CD4-positive, alpha-beta T cell (primary cell): ENCODE data around the gene CIB4. TPM values are rescaled to one million over a fixed set of nuclear protein-coding genes. Genes with fewer than 3 reads are reported as not detected.

ENCODE experiments used
- ATAC-seq: fragments of 200-7000 bp; cut with Tn5 transposase; one replicate; pipeline ENCODE4 v1.10.0; 2022; ENCODE audit warnings: mild to moderate bottlenecking; ENCODE audit not compliant: poor library complexity
- CTCF ChIA-PET: fragments of 350-600 bp; sonication (Branson Sonifier 250); formaldehyde crosslinking; loops from one replicate; lab custom pipeline; 2021; ENCODE audit warnings: antibody characterized with exemption, inconsistent platforms; lab: Charles Lee
- POLR2A ChIA-PET: fragments of 350-600 bp; sonication (Branson Sonifier 250); formaldehyde crosslinking; loops from one replicate; lab custom pipeline; 2021; ENCODE audit warnings: antibody characterized with exemption, inconsistent platforms; lab: Charles Lee
- DNase-seq, 14 experiments: peaks; one replicate each; pipeline ENCODE4 v3.0.0-alpha.2; 2013 to 2020; ENCODE audit warnings: mixed read lengths in 2 of 14
- H3K27ac ChIP-seq, 2 donors: one replicate each; pipeline versions ENCODE4 v1.5.1 to v1.7.0; 2013; ENCODE audit warnings: low read length in 2 of 2, low read depth in 1 of 2, mild to moderate bottlenecking in 1 of 2
- H3K27me3 ChIP-seq, 2 experiments: 1 replicate in 1 of 2; 2 replicates in 1 of 2; pipeline versions ENCODE4 v1.6.1 to v1.7.0; 2013; ENCODE audit warnings: low read length in 2 of 2, control low read depth in 1 of 2, mild to moderate bottlenecking in 1 of 2, moderate library complexity in 1 of 2; ENCODE audit not compliant: insufficient read depth in 2 of 2, control insufficient read depth in 1 of 2
- H3K36me3 ChIP-seq: one replicate; pipeline ENCODE4 v1.6.1; 2013; ENCODE audit warnings: low read length, control low read depth; ENCODE audit not compliant: insufficient read depth
- H3K4me1 ChIP-seq: one replicate; pipeline ENCODE4 v1.6.1; 2013; ENCODE audit warnings: low read length, control low read depth; ENCODE audit not compliant: insufficient read depth
- H3K4me3 ChIP-seq: one replicate; pipeline ENCODE4 v1.5.1; 2013; ENCODE audit warnings: mild to moderate bottlenecking, low read length, moderate library complexity
- H3K9me3 ChIP-seq, 2 experiments: 1 replicate in 1 of 2; 2 replicates in 1 of 2; pipeline versions ENCODE4 v1.6.1 to v1.7.0; 2013; ENCODE audit warnings: low read length in 2 of 2, mild to moderate bottlenecking in 2 of 2, control low read depth in 1 of 2, moderate library complexity in 1 of 2; ENCODE audit not compliant: control insufficient read depth in 1 of 2, insufficient read depth in 1 of 2
- H3K27ac Mint-ChIP-seq: one replicate; pipeline ENCODE4 v1.8.0; 2020; ENCODE audit warnings: mixed read lengths
- H3K27me3 Mint-ChIP-seq: one replicate; pipeline ENCODE4 v1.8.0; 2021; ENCODE audit warnings: mixed read lengths
- H3K36me3 Mint-ChIP-seq: one replicate; pipeline ENCODE4 v1.8.0; 2021; ENCODE audit warnings: low read depth, mixed read lengths
- H3K4me1 Mint-ChIP-seq: one replicate; pipeline ENCODE4 v1.8.0; 2021; ENCODE audit warnings: low read depth, mixed read lengths
- H3K4me3 Mint-ChIP-seq: one replicate; pipeline ENCODE4 v1.8.0; 2020; ENCODE audit warnings: mild to moderate bottlenecking, mixed read lengths
- H3K9me3 Mint-ChIP-seq: one replicate; pipeline ENCODE4 v1.8.0; 2020; ENCODE audit warnings: mixed read lengths
- intact Hi-C, 2 experiments: fragments of 100-400 bp; cut with DNase I in 1 of 2; cut with micrococcal nuclease in 1 of 2; formaldehyde crosslinking; loops; one replicate each; pipeline versions ENCODE4 v1.15.1 to v1.9.0; 2023 to 2025; cut with DNase I, micrococcal nuclease
- total RNA-seq, 174 experiments: library from RNA in 2 of 174; stranded (reverse) in 2 of 174; gene quantifications; one replicate each; pipeline ENCODE4 v1.2.3 and lab custom pipeline; 2021 to 2026
- TF ChIP-seq, protein P1 (sequence below): fragments of 200-600 bp; IDR thresholded peaks from one replicate; pipeline ENCODE4 v1.8.0; 2022; ENCODE audit warnings: antibody characterized with exemption, mild to moderate bottlenecking

The CIB4 gene
- total RNA-seq, 2 experiments from 2014 or later = not detected

GRCh38 chr2:26580151-26580550, 61.0 kb downstream of the CIB4 start:
- ChIA-PET CTCF (no interaction called here), POLR2A (no interaction called here)
- Histone ChIP-seq H3K27ac (no peak overlapping the region), H3K9me3 (no peaks in the 10 kb centered on the region), H3K36me3 (no peaks in the 10 kb centered on the region), H3K27me3 (peaks cover 11 to 12% of the 10 kb centered on the region in 2 experiments), H3K4me3 (no peak overlapping the region), H3K4me1 (peaks cover 4% of the 10 kb centered on the region)
- Mint-ChIP-seq H3K4me3 (no peak overlapping the region), H3K27me3 (peaks cover 28% of the 10 kb centered on the region), H3K27ac (no peak overlapping the region), H3K9me3 (no peaks in the 10 kb centered on the region), H3K4me1 (no peaks in the 10 kb centered on the region), H3K36me3 (no peaks in the 10 kb centered on the region)
- ATAC-seq = no peak
- TF ChIP-seq, protein P1, sequence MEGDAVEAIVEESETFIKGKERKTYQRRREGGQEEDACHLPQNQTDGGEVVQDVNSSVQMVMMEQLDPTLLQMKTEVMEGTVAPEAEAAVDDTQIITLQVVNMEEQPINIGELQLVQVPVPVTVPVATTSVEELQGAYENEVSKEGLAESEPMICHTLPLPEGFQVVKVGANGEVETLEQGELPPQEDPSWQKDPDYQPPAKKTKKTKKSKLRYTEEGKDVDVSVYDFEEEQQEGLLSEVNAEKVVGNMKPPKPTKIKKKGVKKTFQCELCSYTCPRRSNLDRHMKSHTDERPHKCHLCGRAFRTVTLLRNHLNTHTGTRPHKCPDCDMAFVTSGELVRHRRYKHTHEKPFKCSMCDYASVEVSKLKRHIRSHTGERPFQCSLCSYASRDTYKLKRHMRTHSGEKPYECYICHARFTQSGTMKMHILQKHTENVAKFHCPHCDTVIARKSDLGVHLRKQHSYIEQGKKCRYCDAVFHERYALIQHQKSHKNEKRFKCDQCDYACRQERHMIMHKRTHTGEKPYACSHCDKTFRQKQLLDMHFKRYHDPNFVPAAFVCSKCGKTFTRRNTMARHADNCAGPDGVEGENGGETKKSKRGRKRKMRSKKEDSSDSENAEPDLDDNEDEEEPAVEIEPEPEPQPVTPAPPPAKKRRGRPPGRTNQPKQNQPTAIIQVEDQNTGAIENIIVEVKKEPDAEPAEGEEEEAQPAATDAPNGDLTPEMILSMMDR = no peak
- intact Hi-C loops = no loop called here
- peak in 1 of 14 experiments; percentile 8 for DNase-seq

GRCh38 chr2:26579723-26580040, 61.5 kb downstream of the CIB4 start:
- Histone ChIP-seq H3K4me1 (peaks cover 4% of the 10 kb centered on the region), H3K36me3 (no peaks in the 10 kb centered on the region), H3K4me3 (no peak overlapping the region), H3K9me3 (no peaks in the 10 kb centered on the region), H3K27me3 (peaks cover 11% of the 10 kb centered on the region in 2 experiments), H3K27ac (no peak overlapping the region)
- H3K36me3 Mint-ChIP-seq = no peaks in the 10 kb centered on the region
- H3K4me3 Mint-ChIP-seq = no peak overlapping the region
- H3K27ac Mint-ChIP-seq = no peak overlapping the region
- intact Hi-C loops = loop anchor here (2.0 to 10.0 kb wide), 5 partner anchors 342 to 629 kb away; no protein-coding TSS in a partner anchor
- H3K27me3 Mint-ChIP-seq = peaks cover 28% of the 10 kb centered on the region
- no peaks in the 10 kb centered on the region for H3K4me1 Mint-ChIP-seq
- DNase-seq (peak in 1 of 14 experiments; percentile 1), ATAC-seq (no peak)
- ChIA-PET POLR2A (no interaction called here), CTCF (no interaction called here)
- TF ChIP-seq, protein P1 = no peak
- H3K9me3 Mint-ChIP-seq = no peaks in the 10 kb centered on the region

DNA sequence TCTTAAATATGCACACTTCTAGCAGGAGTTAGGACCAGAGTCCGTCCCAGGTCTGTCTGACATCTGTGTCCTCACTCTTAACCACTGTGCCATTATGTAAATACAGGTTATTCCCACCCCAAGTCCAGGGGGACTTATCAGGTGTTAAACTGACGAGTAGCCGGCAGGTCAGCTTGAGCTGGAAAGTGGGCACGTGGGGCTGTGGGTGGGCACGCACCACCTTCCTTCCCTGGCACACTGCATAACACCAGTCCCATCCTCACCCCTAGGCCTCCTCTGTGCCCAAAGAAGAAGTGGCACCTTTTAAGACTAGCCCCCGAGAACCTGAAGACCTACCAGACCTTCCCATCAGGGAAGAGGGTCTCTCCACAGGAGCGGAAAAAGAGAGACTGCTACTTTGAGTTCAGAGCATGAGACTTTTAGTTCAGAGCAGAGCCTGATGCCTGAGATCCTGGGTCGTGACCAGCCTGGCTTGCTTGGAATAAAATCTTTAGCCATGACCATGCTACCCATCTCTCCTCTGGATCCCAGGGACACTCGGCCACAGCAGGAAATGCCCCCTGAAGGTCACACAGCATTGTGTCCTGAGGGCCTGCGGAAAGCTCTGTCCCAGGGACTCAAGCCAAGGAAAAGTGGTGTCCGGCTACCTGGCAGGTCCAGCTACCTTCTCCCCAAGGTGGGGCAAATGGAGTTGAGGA, 62.0 kb downstream of the CIB4 start:
- no peak for DNase-seq
- Histone ChIP-seq H3K9me3 (no peaks in the 10 kb centered on the region), H3K4me3 (no peak overlapping the region), H3K27me3 (peaks cover 11% of the 10 kb centered on the region in 2 experiments), H3K27ac (no peak overlapping the region), H3K36me3 (no peaks in the 10 kb centered on the region), H3K4me1 (peaks cover 4% of the 10 kb centered on the region)
- intact Hi-C loops = loop anchor here (2.0 to 10.0 kb wide), 5 partner anchors 342 to 628 kb away; no protein-coding TSS in a partner anchor
- ChIA-PET POLR2A (no interaction called here), CTCF (no interaction called here)
- peaks cover 31% of the 10 kb centered on the region for H3K27me3 Mint-ChIP-seq
- no peak overlapping the region for H3K27ac Mint-ChIP-seq
- no peaks in the 10 kb centered on the region for H3K4me1 Mint-ChIP-seq
- no peaks in the 10 kb centered on the region for H3K9me3 Mint-ChIP-seq
- H3K36me3 Mint-ChIP-seq = no peaks in the 10 kb centered on the region
- H3K4me3 Mint-ChIP-seq = no peak overlapping the region
- no peak for ATAC-seq
- TF ChIP-seq, protein P1 = no peak
